GM18507 (cell line): ENCODE measurements around the gene CSH1.
"Not testable (repeated sequence)": the region's sequence is repeated elsewhere in the genome, so short reads cannot be mapped to it uniquely, and the experiment has no call there.

Experiments used
- DNase-seq: peaks from one replicate; pipeline ENCODE4 v3.0.0; 2011; ENCODE audit warnings: low read depth; ENCODE audit not compliant: insufficient read length; ENCODE audit errors: extremely low spot score
- FAIRE-seq: peaks from 2 replicates; lab custom pipeline; 2011; peaks lifted over from hg19 to GRCh38; lab: Jason Lieb, UNC

Gene CSH1

GRCh38 chr17:63874061-63874626 lies 22.2 kb downstream of the CSH1 start:
- FAIRE-seq, DNase-seq: not testable (repeated sequence)

- not testable (repeated sequence) for DNase-seq, FAIRE-seq
Observed at GRCh38 chr17:63873577-63873976, 22.8 kb downstream of the CSH1 start, which contains the start of gene CSH2. CSH2 (minus strand) TSS chr17:63873677; CDS start chr17:63873614, 63 bp downstream.

DNA sequence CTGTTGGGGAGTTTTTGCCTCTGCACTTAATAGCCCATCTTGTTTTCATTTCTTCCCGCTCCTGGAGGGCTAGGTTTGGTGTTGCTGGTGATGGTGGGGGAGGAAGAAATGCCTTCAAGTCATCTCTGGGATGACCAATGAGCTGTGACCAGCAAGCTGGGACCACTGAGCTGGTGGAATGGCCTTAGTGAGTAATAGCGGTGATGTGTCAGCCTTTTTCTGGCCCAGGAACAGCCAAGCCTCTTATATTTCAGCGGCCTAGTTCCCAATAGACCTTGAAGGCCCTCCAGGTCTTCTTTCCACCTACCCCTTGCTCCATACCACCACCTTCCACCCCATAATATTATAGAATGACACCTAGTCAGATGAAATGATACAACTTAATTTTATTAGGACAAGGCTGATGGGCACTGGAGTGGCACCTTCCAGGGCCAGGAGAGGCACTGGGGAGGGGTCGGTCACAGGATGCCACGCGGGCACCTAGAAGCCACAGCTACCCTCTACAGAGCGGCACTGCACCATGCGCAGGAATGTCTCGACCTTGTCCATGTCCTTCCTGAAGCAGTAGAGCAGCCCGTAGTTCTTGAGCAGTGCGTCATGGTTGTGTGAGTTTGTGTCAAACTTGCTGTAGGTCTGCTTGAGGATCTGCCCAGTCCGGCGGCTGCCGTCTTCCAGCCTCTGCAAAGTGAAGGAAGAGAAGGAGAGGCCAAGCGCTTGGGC lies 24.6 kb downstream of the CSH1 start:
- DNase-seq, result not testable (repeated sequence)

GRCh38 chr17:63870292-63870665 lies 26.1 kb downstream of the CSH1 start:
- not testable (repeated sequence) for FAIRE-seq

More for the DNA sequence above, 24.6 kb downstream of the CSH1 start:
- FAIRE-seq, result not testable (repeated sequence)

DNA sequence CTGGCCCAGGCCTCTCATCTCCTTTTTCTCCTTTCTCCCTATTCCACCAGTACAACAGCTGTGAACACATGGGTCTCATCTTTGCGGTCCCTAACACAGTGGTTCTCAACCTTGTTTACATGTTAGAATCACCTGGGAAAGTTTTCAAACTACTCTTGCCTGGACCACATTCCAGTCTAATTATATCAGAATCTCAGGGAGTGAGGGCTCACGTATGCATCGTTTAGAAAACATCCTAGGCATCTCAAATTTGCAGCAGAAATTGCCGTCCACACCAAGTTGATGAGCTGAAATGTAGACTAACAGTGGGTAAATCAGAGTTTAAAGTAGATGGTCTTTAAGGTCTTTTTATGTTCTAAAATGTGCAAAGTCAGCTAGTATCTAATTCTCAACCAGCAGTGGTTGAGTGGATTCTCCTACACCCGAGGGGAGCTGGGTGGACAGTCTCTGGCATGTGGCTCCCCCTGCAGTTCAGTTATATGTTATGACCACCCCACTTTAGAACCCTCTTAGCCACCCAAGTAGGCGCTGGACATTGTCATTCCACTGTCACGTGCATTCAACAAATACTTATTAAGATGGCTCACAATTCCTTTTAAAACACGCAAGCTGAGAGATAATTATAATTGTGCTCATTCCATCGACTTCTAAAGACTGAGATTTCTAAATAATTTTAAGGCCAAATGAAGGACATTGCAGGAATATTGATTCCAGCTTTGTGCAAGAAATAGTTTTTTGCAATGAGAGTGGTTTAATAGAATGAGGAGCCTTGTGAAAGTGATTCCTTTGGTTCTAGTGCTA lies 26.7 kb downstream of the CSH1 start:
- not testable (repeated sequence) for FAIRE-seq, DNase-seq

More at GRCh38 chr17:63870292-63870665, 26.1 kb downstream of the CSH1 start:
- not testable (repeated sequence) for DNase-seq

DNA sequence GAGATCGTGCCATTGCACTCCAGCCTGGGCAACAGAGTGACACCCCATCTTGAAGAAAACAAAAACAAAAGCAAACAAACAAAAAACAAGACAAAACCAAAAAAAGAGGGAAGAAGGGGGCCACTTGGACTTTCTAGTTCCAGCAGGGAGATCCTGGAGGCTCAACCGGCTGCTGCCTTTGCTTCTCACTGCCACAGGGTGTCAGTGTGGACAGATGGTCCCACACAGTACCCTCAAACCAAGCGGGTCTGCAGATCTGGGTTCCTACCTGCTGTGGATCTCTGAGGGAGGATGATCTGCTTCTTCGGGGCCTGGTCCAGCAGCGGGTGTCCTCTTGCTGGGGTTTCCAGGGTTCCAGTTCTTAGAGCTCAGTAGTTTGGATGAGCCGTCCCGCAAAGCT lies 29.7 kb downstream of the CSH1 start:
- not testable (repeated sequence) for FAIRE-seq, DNase-seq

DNA sequence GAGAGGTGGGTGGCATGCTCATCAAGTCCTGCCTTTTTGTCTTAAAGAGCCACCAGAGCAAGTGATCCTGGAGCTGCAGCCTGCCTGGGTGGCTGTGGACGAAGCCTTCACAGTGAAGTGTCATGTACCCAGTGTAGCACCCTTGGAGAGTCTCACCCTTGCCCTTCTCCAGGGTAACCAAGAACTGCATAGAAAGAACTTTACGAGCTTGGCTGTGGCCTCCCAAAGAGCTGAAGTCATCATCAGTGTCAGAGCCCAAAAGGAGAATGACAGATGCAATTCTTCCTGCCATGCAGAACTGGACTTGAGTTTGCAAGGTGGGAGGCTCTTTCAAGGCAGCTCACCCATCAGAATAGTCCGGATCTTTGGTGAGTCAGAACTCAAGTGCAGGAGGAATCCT lies 37.1 kb downstream of the CSH1 start:
- FAIRE-seq, result no peak

GRCh38 chr17:63856425-63856824 lies 39.9 kb downstream of the CSH1 start:
- DNase-seq, FAIRE-seq: not testable (repeated sequence)

More for the DNA sequence above, 37.1 kb downstream of the CSH1 start:
- DNase-seq, result no peak

- no peak for FAIRE-seq
- no peak for DNase-seq
Observed at GRCh38 chr17:63855185-63855584, 41.2 kb downstream of the CSH1 start.

DNA sequence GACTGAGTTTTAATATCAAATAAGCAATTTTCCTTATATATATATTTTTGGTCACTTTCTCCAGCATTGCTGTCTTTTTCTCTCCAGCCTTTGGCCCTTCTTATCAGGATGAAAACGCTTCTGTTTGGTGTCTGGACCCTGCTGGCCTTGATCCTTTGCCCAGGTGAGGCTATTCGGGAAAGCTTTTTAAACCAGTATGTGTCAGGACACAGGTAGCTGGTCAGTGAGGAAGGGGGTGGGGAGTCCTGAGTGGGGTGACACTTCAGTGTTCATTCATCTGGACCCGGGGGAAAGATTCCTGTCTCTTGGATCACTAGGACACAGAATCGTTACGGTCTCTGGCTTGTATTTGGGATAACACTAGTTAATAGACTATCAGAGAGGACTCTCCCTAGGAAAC lies 41.7 kb downstream of the CSH1 start:
- no peak for DNase-seq
- no peak for FAIRE-seq

- DNase-seq, result no peak
- no peak for FAIRE-seq
Observed at GRCh38 chr17:63853260-63853659, 43.1 kb downstream of the CSH1 start.

DNA sequence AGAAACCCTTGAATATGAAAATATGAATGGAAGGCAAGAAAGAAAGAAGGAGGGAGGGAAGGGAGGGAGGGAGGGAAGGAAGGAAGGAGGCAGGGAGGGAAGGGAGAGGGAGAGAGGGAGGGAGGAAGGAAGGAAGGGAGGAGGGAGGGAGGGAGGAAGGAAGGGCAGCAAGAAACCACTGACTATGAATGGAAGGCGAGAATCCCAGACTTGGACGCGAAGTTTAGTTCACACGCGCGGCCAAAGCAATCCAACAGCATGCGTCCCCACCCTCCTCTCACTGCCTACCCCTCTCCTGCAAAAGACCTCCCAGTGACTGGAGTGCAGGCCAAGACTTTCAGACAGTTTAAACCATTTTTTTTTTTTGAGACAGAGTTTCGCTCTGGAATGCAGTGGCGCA lies 46.0 kb downstream of the CSH1 start:
- DNase-seq (no peak), FAIRE-seq (no peak)

DNA sequence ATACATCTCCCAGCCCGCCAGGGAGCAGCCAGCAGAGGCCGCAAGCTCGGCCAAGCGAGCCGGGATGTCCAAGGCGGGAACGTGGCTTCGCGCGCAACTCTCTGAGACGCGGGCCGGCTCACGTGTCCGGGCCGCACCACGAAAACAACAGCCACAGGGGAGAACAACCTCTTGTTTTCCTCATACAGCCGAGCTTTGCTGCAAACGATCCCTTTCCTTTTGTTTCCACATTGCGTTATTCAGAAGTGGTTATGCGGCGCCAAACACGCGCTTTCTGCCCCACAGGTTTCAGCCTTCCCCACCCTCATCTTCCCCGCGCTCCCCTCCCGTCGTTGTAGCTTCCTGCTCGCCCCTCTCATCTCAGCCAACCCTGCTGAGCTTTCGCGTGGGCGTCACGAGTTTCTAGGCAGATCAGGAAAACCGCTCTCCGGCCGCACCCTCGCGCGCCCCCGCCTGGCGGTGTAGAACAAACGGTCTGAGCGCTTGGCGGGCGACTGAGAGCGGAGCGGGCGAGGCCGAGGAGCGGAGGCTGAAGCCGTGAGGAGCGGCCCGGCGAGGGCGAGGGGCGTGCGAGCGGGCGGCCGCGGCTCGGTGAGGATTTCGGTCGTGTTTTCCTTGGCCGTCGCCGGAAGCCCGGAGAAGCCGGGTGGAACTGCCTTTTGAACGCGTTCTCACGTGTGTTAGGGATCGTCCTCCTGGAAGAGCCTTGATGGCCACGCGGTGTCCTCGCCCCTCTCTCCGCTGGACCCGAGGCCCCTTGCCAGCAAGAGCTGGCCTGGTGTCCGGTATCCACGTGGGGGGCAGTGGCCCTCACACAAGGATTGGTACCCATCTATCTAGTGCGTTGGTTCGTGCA lies 47.3 kb downstream of the CSH1 start:
- DNase-seq (peak; percentile 91), FAIRE-seq (peak; percentile 81)

DNA sequence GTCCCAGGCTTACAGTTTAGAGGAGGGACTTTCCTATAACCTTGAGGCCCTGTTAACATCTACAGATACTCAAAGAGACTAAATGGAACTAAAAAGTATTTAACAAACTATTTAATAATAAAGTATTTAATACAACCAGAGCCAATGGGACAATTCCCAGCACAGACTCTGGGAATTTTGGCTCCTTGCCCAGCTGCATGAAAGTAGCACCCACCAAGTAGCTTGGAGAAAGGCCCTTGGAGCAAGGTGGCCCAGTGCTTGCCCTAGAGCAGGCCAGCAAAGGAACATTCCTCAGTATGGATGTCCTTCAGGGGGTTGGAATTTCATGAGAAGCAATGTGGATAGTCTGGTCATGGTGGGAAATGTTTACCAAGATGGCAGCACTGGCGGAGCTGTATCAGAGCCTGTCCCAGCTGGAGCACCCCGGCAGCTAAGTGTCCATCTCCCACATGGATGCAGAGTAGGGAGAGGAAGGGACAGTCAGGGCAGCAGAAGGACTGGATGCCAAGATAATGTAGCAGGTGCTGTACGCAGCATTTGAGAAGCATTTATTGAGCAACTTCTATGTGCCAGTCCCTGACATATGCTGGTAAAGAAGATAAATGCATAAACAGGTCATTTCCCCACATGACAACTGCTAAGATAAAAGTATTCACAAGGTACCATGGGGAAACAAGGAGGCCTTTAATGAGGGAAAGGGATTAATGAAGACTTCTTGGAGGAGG lies 48.7 kb downstream of the CSH1 start:
- FAIRE-seq (no peak), DNase-seq (no peak)

DNA sequence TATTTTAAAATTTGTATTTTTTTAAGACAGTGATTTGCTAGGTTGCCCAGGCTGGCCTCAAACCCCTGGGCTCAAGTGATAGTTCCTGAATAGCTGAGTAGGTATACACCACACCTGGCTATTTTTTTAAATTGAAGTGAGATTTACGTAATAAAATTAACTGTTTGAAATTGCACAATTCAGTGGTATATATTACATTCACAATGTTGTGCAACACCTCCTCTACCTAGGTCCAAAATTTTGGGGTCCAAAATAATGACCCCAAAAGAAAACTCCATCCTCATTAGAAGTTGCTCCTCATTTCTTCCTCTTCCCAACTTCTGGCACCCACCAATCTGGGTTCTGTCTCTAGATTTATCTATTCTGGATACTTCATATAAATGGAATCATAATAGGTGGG lies 50.9 kb downstream of the CSH1 start:
- FAIRE-seq (no peak), DNase-seq (no peak)
